Endothelial cell of umbilical vein (primary cell): Measurements from ENCODE around the gene CAPN15. TPM values are rescaled to one million over a fixed set of nuclear protein-coding genes. Genes with fewer than 3 reads are reported as not detected.

Experiments used
- BruUV-seq: library from RNA; stranded (reverse); fragments of 400-500 nt; replicated peaks from 2 replicates; lab custom pipeline; 2021; lab: Mats Ljungman, UMichigan
- CTCF ChIA-PET: fragments of 300-600, 350-600 bp; sonication (Branson Sonifier 250); formaldehyde crosslinking; loops from one replicate; lab custom pipeline; 2021; ENCODE audit warnings: antibody characterized with exemption, inconsistent platforms; lab: Charles Lee
- POLR2A ChIA-PET: fragments of 300-600, 350-600 bp; sonication (Branson Sonifier 250); formaldehyde crosslinking; loops from one replicate; lab custom pipeline; 2021; ENCODE audit warnings: antibody characterized with exemption, inconsistent platforms; lab: Charles Lee
- DNase-seq: peaks from one replicate; pipeline ENCODE4 v3.0.0-alpha.2; 2011; ENCODE audit warnings: low read depth, low spot score
- FAIRE-seq: peaks from 2 replicates; lab custom pipeline; 2011; peaks lifted over from hg19 to GRCh38; lab: Jason Lieb, UNC
- H2AFZ ChIP-seq: 2 replicates; pipeline ENCODE4 v1.6.0; 2012; ENCODE audit warnings: low read depth, low read length, control low read depth, inconsistent platforms
- H3K27ac ChIP-seq: 2 replicates; pipeline ENCODE4 v1.5.1; 2011; ENCODE audit warnings: low read depth, mild to moderate bottlenecking, control low read depth, low read length, moderate library complexity; ENCODE audit not compliant: insufficient read depth
- H3K27me3 ChIP-seq, 2 experiments: 2 replicates each; pipeline versions ENCODE4 v1.6.0 to v1.6.1; 2011; ENCODE audit warnings: low read length in 2 of 2, mixed read lengths in 1 of 2; ENCODE audit not compliant: control insufficient read depth in 2 of 2, insufficient read depth in 2 of 2
- H3K36me3 ChIP-seq, 2 experiments: 2 replicates in 1 of 2; 3 replicates in 1 of 2; pipeline ENCODE4 v1.5.1; 2011; ENCODE audit warnings: low read length in 2 of 2, mild to moderate bottlenecking in 1 of 2, moderate library complexity in 1 of 2; ENCODE audit not compliant: control insufficient read depth in 2 of 2, insufficient read depth in 2 of 2; ENCODE audit errors: extremely low read depth in 1 of 2
- H3K4me1 ChIP-seq: 3 replicates; pipeline ENCODE4 v1.5.1; 2011; ENCODE audit warnings: mild to moderate bottlenecking, low read length; ENCODE audit not compliant: control insufficient read depth, insufficient read depth; ENCODE audit errors: extremely low read depth
- H3K4me2 ChIP-seq: 2 replicates; pipeline ENCODE4 v1.6.1; 2011; ENCODE audit warnings: low read length, control low read depth, mixed read lengths; ENCODE audit not compliant: insufficient read depth
- H3K4me3 ChIP-seq, 3 experiments: fragments of 200-600 bp in 1 of 3; sonication (generic), shearing (Covaris generic) in 1 of 3; replicated peaks in 1 of 3; 2 replicates each; pipeline ENCODE4 v1.5.1; 2011 to 2016; ENCODE audit warnings: control low read depth in 3 of 3, low read length in 3 of 3, mild to moderate bottlenecking in 2 of 3, inconsistent platforms in 1 of 3, low read depth in 1 of 3, moderate library complexity in 1 of 3; ENCODE audit not compliant: insufficient read depth in 1 of 3
- H3K79me2 ChIP-seq: 2 replicates; pipeline ENCODE4 v1.6.0; 2012; ENCODE audit warnings: low read length, inconsistent platforms; ENCODE audit not compliant: control insufficient read depth, insufficient read depth
- H3K9ac ChIP-seq: replicated peaks from 2 replicates; pipeline ENCODE3; 2011; ENCODE audit warnings: low read length, control low read depth; ENCODE audit not compliant: insufficient read depth; ENCODE audit errors: extremely low read depth
- H3K9me1 ChIP-seq: replicated peaks from 3 replicates; pipeline ENCODE4 v1.6.0; 2011; ENCODE audit warnings: mild to moderate bottlenecking, low read length; ENCODE audit not compliant: control insufficient read depth, insufficient read depth; ENCODE audit errors: extremely low read depth
- H3K9me3 ChIP-seq: replicated peaks from 2 replicates; pipeline ENCODE4 v1.5.1; 2012; ENCODE audit warnings: low read length, inconsistent platforms; ENCODE audit not compliant: control insufficient read depth, insufficient read depth
- H4K20me1 ChIP-seq: replicated peaks from 2 replicates; pipeline ENCODE3; 2011; ENCODE audit warnings: mild to moderate bottlenecking, low read length; ENCODE audit not compliant: control insufficient read depth, insufficient read depth; ENCODE audit errors: extremely low read depth
- EZH2 ChIP-seq: IDR thresholded peaks from 2 replicates; pipeline ENCODE4 v1.6.1; 2012; ENCODE audit warnings: borderline replicate concordance, low read depth, mild to moderate bottlenecking, moderate library complexity, low read length, inconsistent platforms; ENCODE audit not compliant: severe bottlenecking
- FOS ChIP-seq: IDR thresholded peaks from 2 replicates; pipeline ENCODE4 v1.6.1; 2011; ENCODE audit warnings: mild to moderate bottlenecking, low read length, moderate library complexity, borderline replicate concordance; ENCODE audit not compliant: insufficient read depth
- GATA2 ChIP-seq: IDR thresholded peaks from 2 replicates; pipeline ENCODE4 v1.7.0; 2011; ENCODE audit warnings: low read depth, mild to moderate bottlenecking, moderate library complexity, mixed read lengths, low read length; ENCODE audit not compliant: insufficient read length, insufficient read depth
- JUN ChIP-seq: IDR thresholded peaks from 2 replicates; pipeline ENCODE4 v1.6.1; 2011; ENCODE audit warnings: borderline replicate concordance, low read depth; ENCODE audit not compliant: insufficient read length, insufficient read depth
- MAX ChIP-seq: IDR thresholded peaks from 2 replicates; pipeline ENCODE4 v1.6.1; 2011; ENCODE audit not compliant: insufficient read depth, insufficient read length
- MYC ChIP-seq: IDR thresholded peaks from one replicate; pipeline ENCODE4 v1.6.1; 2011; ENCODE audit warnings: mild to moderate bottlenecking, low read depth, low read length
- POLR2A ChIP-seq: IDR thresholded peaks from 2 replicates; pipeline ENCODE4 v1.6.1; 2012; ENCODE audit warnings: low read depth, mild to moderate bottlenecking, control low read depth, low read length
- POLR2AphosphoS5 ChIP-seq: IDR thresholded peaks from 2 replicates; pipeline ENCODE4 v1.6.1; 2012; ENCODE audit warnings: low read depth, mild to moderate bottlenecking, control low read depth, low read length, moderate library complexity; ENCODE audit not compliant: insufficient read depth
- dilution Hi-C: fragments of 300-500 bp; cut with MboI; formaldehyde crosslinking; loops from one replicate; pipeline ENCODE4 v1.15.0; 2019; ENCODE audit warnings: low sequenced_read_pairs; ENCODE audit not compliant: extremely low pct_ligation_motif_present
- intact Hi-C: fragments of 100-400 bp; cut with micrococcal nuclease; formaldehyde crosslinking; loops from one replicate; pipeline ENCODE4 v1.10.0; 2022
- polyA plus RNA-seq, 4 experiments: library from polyadenylated mRNA; depleted of rRNA in 3 of 4; stranded (reverse) in 3 of 4; unstranded in 1 of 4; fragments of >200 nt; gene quantifications; 2 replicates each; pipeline versions ENCODE4 v1.2.1 to v1.2.3, GENCODE V29; 2011 to 2012; ENCODE audit warnings: missing spikeins in 1 of 4
- total RNA-seq: library from RNA; stranded (reverse); gene quantifications from 2 replicates; pipeline ENCODE4 v1.2.3, GENCODE V29; 2021
- TF ChIP-seq, protein P1 (sequence below), 2 donors: IDR thresholded peaks; 1 replicate in 1 of 2; 2 replicates in 1 of 2; pipeline ENCODE4 v1.5.1; 2011; ENCODE audit warnings: low read length in 2 of 2, mild to moderate bottlenecking in 2 of 2, moderate library complexity in 2 of 2, control low read depth in 1 of 2, inconsistent platforms in 1 of 2, low read depth in 1 of 2; ENCODE audit not compliant: insufficient read depth in 1 of 2; ENCODE audit errors: extremely low read depth in 1 of 2

CAPN15 gene
- total and polyA plus RNA-seq, 2 donors (not counting 3 experiments of a cell fraction or from before 2014, with no cell fraction given): 33.9 to 65.0 TPM

GRCh38 chr16:566475-567372 is 39.2 kb downstream of the CAPN15 start, which contains the start of gene NHLRC4:
Gene NHLRC4 (plus strand): TSS chr16:567005. CDS start chr16:568048, 1,043 bp downstream.
- Histone ChIP-seq H3K4me1 (peaks cover 24% of the 10 kb centered on the region), H4K20me1 (no peaks in the 10 kb centered on the region), H3K4me2 (peak within 1 kb of the TSS; percentile 12), H3K36me3 (no peaks in the 10 kb centered on the region), H2AFZ (peak within 1 kb of the TSS; percentile 62), H3K4me3 (no peak within 1 kb of the TSS), H3K9ac (no peak within 1 kb of the TSS), H3K9me3 (no peaks in the 10 kb centered on the region), H3K79me2 (peaks cover 13% of the 10 kb centered on the region), H3K9me1 (no peaks in the 10 kb centered on the region), H3K27ac (no peak within 1 kb of the TSS), H3K27me3 (peaks cover 0 to 2% of the 10 kb centered on the region in 2 experiments)
- POLR2A ChIA-PET: interaction anchor here (0.6 kb wide), 1 partner anchor 180 kb away, joined by 3 read pairs; no protein-coding TSS in a partner anchor
- dilution Hi-C loops (no loop called here), intact Hi-C loops (loop anchor here (5.0 kb wide), 1 partner anchor 39 kb away; the partner anchor contains the start of gene CAPN15)
- TF ChIP-seq GATA2 (no peak), MAX (no peak), EZH2 (no peak), POLR2AphosphoS5 (no peak), MYC (no peak), FOS (no peak), POLR2A (no peak), JUN (no peak)
- TF ChIP-seq, protein P1, sequence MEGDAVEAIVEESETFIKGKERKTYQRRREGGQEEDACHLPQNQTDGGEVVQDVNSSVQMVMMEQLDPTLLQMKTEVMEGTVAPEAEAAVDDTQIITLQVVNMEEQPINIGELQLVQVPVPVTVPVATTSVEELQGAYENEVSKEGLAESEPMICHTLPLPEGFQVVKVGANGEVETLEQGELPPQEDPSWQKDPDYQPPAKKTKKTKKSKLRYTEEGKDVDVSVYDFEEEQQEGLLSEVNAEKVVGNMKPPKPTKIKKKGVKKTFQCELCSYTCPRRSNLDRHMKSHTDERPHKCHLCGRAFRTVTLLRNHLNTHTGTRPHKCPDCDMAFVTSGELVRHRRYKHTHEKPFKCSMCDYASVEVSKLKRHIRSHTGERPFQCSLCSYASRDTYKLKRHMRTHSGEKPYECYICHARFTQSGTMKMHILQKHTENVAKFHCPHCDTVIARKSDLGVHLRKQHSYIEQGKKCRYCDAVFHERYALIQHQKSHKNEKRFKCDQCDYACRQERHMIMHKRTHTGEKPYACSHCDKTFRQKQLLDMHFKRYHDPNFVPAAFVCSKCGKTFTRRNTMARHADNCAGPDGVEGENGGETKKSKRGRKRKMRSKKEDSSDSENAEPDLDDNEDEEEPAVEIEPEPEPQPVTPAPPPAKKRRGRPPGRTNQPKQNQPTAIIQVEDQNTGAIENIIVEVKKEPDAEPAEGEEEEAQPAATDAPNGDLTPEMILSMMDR (IDR thresholded peaks at IDR 0.05; ENCODE audit: extremely low read depth in 1 of 2, insufficient read depth in 1 of 2, low read depth in 1 of 2, low read length in 2 of 2): no peak
- peak; percentile 65 for DNase-seq
- CTCF ChIA-PET: interaction anchor here (0.9 to 1.9 kb wide), 2 partner anchors 10 to 12 kb away, joined by 3 to 9 read pairs; no protein-coding TSS in a partner anchor
- BruUV-seq: no TSS peak
- FAIRE-seq: peak; percentile 76
